CD4-positive, alpha-beta T cell (primary cell): ENCODE data around the gene MAN1A1. TPM values are rescaled to one million over a fixed set of nuclear protein-coding genes. Genes with fewer than 3 reads are reported as not detected.

ENCODE experiments used
- ATAC-seq: fragments of 200-7000 bp; cut with Tn5 transposase; one replicate; pipeline ENCODE4 v1.10.0; 2022; ENCODE audit warnings: mild to moderate bottlenecking; ENCODE audit not compliant: poor library complexity
- CTCF ChIA-PET: fragments of 350-600 bp; sonication (Branson Sonifier 250); formaldehyde crosslinking; loops from one replicate; lab custom pipeline; 2021; ENCODE audit warnings: antibody characterized with exemption, inconsistent platforms; lab: Charles Lee
- POLR2A ChIA-PET: fragments of 350-600 bp; sonication (Branson Sonifier 250); formaldehyde crosslinking; loops from one replicate; lab custom pipeline; 2021; ENCODE audit warnings: antibody characterized with exemption, inconsistent platforms; lab: Charles Lee
- DNase-seq, 14 experiments: peaks; one replicate each; pipeline ENCODE4 v3.0.0-alpha.2; 2013 to 2020; ENCODE audit warnings: mixed read lengths in 2 of 14
- H3K27ac ChIP-seq, 2 donors: one replicate each; pipeline versions ENCODE4 v1.5.1 to v1.7.0; 2013; ENCODE audit warnings: low read length in 2 of 2, low read depth in 1 of 2, mild to moderate bottlenecking in 1 of 2
- H3K27me3 ChIP-seq, 2 experiments: 1 replicate in 1 of 2; 2 replicates in 1 of 2; pipeline versions ENCODE4 v1.6.1 to v1.7.0; 2013; ENCODE audit warnings: low read length in 2 of 2, control low read depth in 1 of 2, mild to moderate bottlenecking in 1 of 2, moderate library complexity in 1 of 2; ENCODE audit not compliant: insufficient read depth in 2 of 2, control insufficient read depth in 1 of 2
- H3K36me3 ChIP-seq: one replicate; pipeline ENCODE4 v1.6.1; 2013; ENCODE audit warnings: low read length, control low read depth; ENCODE audit not compliant: insufficient read depth
- H3K4me1 ChIP-seq: one replicate; pipeline ENCODE4 v1.6.1; 2013; ENCODE audit warnings: low read length, control low read depth; ENCODE audit not compliant: insufficient read depth
- H3K4me3 ChIP-seq: one replicate; pipeline ENCODE4 v1.5.1; 2013; ENCODE audit warnings: mild to moderate bottlenecking, low read length, moderate library complexity
- H3K9me3 ChIP-seq, 2 experiments: 1 replicate in 1 of 2; 2 replicates in 1 of 2; pipeline versions ENCODE4 v1.6.1 to v1.7.0; 2013; ENCODE audit warnings: low read length in 2 of 2, mild to moderate bottlenecking in 2 of 2, control low read depth in 1 of 2, moderate library complexity in 1 of 2; ENCODE audit not compliant: control insufficient read depth in 1 of 2, insufficient read depth in 1 of 2
- H3K27ac Mint-ChIP-seq: one replicate; pipeline ENCODE4 v1.8.0; 2020; ENCODE audit warnings: mixed read lengths
- H3K27me3 Mint-ChIP-seq: one replicate; pipeline ENCODE4 v1.8.0; 2021; ENCODE audit warnings: mixed read lengths
- H3K36me3 Mint-ChIP-seq: one replicate; pipeline ENCODE4 v1.8.0; 2021; ENCODE audit warnings: low read depth, mixed read lengths
- H3K4me1 Mint-ChIP-seq: one replicate; pipeline ENCODE4 v1.8.0; 2021; ENCODE audit warnings: low read depth, mixed read lengths
- H3K4me3 Mint-ChIP-seq: one replicate; pipeline ENCODE4 v1.8.0; 2020; ENCODE audit warnings: mild to moderate bottlenecking, mixed read lengths
- H3K9me3 Mint-ChIP-seq: one replicate; pipeline ENCODE4 v1.8.0; 2020; ENCODE audit warnings: mixed read lengths
- CTCF ChIP-seq: fragments of 200-600 bp; IDR thresholded peaks from one replicate; pipeline ENCODE4 v1.8.0; 2022; ENCODE audit warnings: antibody characterized with exemption, mild to moderate bottlenecking
- intact Hi-C, 2 experiments: fragments of 100-400 bp; cut with DNase I in 1 of 2; cut with micrococcal nuclease in 1 of 2; formaldehyde crosslinking; loops; one replicate each; pipeline versions ENCODE4 v1.15.1 to v1.9.0; 2023 to 2025; cut with DNase I, micrococcal nuclease
- total RNA-seq, 174 experiments: library from RNA in 2 of 174; stranded (reverse) in 2 of 174; gene quantifications; one replicate each; pipeline ENCODE4 v1.2.3 and lab custom pipeline; 2021 to 2026

MAN1A1 gene
- total RNA-seq, 2 experiments from 2014 or later = 4.5 to 4.9 TPM

- no peak for TF ChIP-seq CTCF
- Histone ChIP-seq H3K27ac (no peak overlapping the region), H3K9me3 (peaks cover 0 to 3% of the 10 kb centered on the region in 2 experiments), H3K27me3 (no peaks in the 10 kb centered on the region), H3K4me3 (no peak overlapping the region), H3K4me1 (no peaks in the 10 kb centered on the region), H3K36me3 (no peaks in the 10 kb centered on the region)
- Mint-ChIP-seq H3K27me3 (no peaks in the 10 kb centered on the region), H3K4me3 (no peak overlapping the region), H3K9me3 (no peaks in the 10 kb centered on the region), H3K27ac (no peak overlapping the region), H3K4me1 (no peaks in the 10 kb centered on the region), H3K36me3 (peaks cover 12% of the 10 kb centered on the region)
- ChIA-PET CTCF (no interaction called here), POLR2A (no interaction called here)
- no peak for DNase-seq
- no peak for ATAC-seq
- intact Hi-C loops = no loop called here
These were observed 72.5 kb downstream of the MAN1A1 start for GRCh38 chr6:119277052-119277451.

- CTCF ChIA-PET = no interaction called here
These were observed 73.3 kb downstream of the MAN1A1 start for GRCh38 chr6:119276211-119276610.

DNA sequence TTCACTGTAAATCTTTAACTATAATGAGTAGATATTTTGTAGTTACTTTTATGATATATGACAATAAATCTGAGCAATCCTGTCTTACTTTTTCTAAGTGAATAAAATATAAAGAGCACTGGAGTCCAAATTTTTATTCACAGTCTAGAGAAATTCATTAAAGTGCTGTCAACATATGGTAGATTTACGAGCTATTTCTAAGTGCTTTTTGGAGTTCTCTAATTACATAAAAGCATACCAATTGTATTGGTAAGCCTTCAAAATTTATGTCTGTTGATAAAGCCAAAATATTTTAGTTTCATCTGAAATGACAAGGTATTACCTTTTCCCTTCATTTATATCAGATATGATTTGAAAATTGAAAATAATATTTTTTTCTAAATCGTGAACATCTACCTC lies 75.4 kb downstream of the MAN1A1 start:
- DNase-seq (no peak), ATAC-seq (no peak)
- no peak overlapping the region for H3K27ac ChIP-seq
- Mint-ChIP-seq H3K4me1 (no peaks in the 10 kb centered on the region), H3K4me3 (no peak overlapping the region), H3K9me3 (peaks cover 4% of the 10 kb centered on the region), H3K27me3 (no peaks in the 10 kb centered on the region), H3K36me3 (peaks cover 25% of the 10 kb centered on the region), H3K27ac (no peak overlapping the region)
- CTCF ChIA-PET = no interaction called here
- POLR2A ChIA-PET = no interaction called here
- H3K27me3 ChIP-seq = no peaks in the 10 kb centered on the region
- no peak overlapping the region for H3K4me3 ChIP-seq
- TF ChIP-seq CTCF = no peak
- H3K36me3 ChIP-seq = no peaks in the 10 kb centered on the region
- H3K4me1 ChIP-seq = peaks cover 5% of the 10 kb centered on the region
- peaks cover 8 to 14% of the 10 kb centered on the region in 2 experiments for H3K9me3 ChIP-seq
- intact Hi-C loops = no loop called here

More at GRCh38 chr6:119276211-119276610, 73.3 kb downstream of the MAN1A1 start:
- Histone ChIP-seq H3K4me1 (no peaks in the 10 kb centered on the region), H3K36me3 (no peaks in the 10 kb centered on the region), H3K27me3 (no peaks in the 10 kb centered on the region), H3K9me3 (peaks cover 0 to 9% of the 10 kb centered on the region in 2 experiments), H3K4me3 (no peak overlapping the region), H3K27ac (no peak overlapping the region)
- intact Hi-C loops = no loop called here
- no peaks in the 10 kb centered on the region for H3K27me3 Mint-ChIP-seq
- no peak for TF ChIP-seq CTCF
- no peaks in the 10 kb centered on the region for H3K4me1 Mint-ChIP-seq
- DNase-seq (no peak), ATAC-seq (no peak)
- H3K4me3 Mint-ChIP-seq = no peak overlapping the region
- POLR2A ChIA-PET = no interaction called here
- no peak overlapping the region for H3K27ac Mint-ChIP-seq
- H3K36me3 Mint-ChIP-seq = peaks cover 17% of the 10 kb centered on the region
- no peaks in the 10 kb centered on the region for H3K9me3 Mint-ChIP-seq
